G401.6 (cell line): ENCODE results near the gene SLC44A5.
"Not testable (repeated sequence)": the region's sequence is repeated elsewhere in the genome, so short reads cannot be mapped to it uniquely, and the experiment has no call there.

Experiments
- FAIRE-seq: peaks from 2 replicates; lab custom pipeline; 2012; peaks lifted over from hg19 to GRCh38; lab: Jason Lieb, UNC

SLC44A5 gene

GRCh38 chr1:75444220-75444619, 166.7 kb downstream of the SLC44A5 start:
- FAIRE-seq: no peak

DNA sequence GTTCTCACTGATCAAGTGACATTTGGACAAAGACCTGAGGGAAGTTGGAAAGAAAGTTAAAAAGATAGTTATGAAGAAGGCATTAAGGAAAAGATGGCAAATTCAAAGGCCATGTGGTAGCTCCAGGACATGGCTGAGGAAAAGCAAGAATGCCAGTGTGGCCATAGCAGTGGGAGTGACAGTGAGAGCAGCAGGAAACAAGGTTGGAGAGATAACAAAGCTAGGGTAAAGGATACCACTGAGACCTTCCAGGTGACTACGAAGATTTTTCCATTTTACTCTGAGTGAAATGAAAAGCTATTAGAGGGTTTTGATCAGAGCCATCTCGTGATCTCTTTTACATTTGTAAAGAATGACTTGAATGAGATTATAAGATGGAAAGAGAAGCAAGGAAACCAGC, 170.6 kb downstream of the SLC44A5 start:
- FAIRE-seq: no peak

DNA sequence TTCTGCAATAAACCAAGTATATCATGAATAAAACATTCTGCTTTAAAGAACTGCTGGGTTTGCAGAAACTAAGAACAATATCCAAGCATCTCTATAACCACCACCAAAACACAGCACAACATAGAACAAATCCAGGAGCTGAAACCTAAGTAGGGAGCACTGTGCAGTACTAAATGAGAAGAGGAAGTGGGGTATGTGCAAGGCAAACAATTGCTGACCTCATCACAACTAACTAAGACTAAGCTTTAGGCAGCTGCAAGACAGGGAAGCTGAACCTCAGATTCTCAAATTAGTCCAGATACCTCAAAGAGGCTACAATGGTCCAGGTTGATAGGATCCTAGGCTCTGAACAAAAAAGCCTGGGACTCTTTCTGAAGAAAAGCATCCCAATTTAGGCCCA, 172.6 kb downstream of the SLC44A5 start:
- FAIRE-seq: no peak

- FAIRE-seq: no peak
These were observed 179.1 kb downstream of the SLC44A5 start for GRCh38 chr1:75431843-75432242.

DNA sequence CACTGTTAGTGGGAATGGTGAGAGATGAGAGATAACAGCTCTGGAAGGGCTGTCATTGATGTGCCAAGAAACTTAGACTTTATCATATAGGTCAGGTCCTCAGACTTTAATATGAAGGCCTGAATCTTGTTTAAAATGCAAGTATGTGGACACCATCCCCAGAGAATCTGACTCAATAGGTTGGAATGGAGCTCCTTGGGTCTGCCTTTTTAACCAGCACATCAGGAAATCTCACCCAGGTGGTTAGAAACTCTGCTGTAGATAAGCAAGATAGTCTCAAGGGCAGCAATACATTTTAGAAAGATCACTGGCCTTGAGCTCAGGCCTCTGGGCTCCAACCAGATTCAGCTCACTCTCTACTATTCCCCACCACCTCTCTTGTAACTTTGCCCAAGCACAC, 180.4 kb downstream of the SLC44A5 start:
- no peak for FAIRE-seq

DNA sequence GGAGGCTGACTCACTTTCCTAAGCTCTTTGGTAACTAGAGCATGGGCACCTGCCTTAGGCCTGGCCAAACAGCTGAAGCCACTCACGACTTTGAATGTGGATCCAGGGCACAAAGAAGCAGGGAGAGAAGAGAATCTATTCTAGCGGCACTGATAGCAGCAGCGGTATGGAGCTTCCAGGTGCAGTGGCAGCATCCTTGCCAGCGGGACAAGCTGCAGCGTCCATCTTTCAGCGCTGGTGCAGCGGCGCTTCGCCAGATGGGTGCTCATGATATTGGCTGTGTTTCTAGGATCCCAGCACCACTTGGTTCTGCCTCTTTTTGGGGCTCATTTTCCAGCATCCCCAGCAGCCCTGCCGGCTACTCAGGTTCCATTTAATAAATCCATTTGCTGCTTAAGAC, 184.2 kb downstream of the SLC44A5 start:
- no peak for FAIRE-seq

GRCh38 chr1:75425001-75425650, 185.8 kb downstream of the SLC44A5 start:
- FAIRE-seq: no peak

GRCh38 chr1:75423616-75424015, 187.3 kb downstream of the SLC44A5 start:
- FAIRE-seq: no peak

DNA sequence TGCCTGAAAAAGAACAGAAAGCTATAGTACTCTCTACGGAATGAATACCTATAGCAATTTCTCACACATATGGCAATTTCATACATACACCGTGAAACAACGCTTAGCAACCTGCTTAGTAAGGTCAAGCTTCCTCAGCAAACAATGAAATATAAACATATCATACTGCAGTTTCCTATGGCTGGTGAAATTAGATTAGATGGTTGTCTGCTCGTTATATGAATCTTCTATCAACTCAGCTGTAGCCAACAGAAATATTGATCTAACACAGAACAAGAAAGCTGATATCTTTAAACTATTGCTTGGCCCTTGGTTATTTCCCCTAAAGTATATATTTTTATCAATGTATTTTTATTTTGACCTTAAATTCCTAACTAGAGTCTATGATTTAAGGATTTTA, 187.8 kb downstream of the SLC44A5 start:
- no peak for FAIRE-seq

DNA sequence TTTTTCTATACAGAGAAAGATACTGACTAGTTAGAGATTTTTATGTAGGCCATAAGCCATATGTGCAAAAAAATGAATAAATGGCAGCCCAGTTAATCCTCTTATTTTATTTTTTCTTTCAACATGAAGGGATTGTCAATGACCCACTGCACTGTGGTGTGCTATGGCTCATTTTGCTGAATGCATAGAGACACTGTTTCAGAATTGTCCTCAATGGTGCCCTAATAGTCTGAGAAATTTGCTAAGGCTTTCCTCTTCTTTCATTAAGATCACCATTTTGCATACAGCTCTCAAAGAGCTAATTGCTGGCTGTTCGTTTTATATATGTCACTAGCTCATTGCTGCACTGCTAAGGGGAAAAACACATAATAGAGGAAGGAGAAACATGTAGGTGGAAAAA, 189.5 kb downstream of the SLC44A5 start:
- no peak for FAIRE-seq

DNA sequence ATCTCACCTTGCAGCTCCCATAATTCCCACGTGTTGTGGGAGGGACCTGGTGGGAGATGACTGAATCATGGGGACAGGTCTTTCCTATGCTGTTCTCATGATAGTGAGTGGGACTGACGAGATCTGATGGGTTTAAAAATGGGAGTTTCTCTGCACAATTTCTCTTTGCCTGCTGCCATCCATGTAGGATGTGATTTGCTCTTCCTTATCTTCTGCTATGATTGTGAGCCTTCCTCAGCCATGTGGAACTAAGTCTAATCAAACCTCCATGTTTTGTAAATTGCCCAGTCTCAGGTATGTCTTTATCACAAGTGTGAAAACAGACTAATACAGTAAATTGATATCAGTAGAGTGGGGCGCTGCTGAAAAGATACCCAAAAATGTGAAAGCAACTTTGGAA, 195.7 kb downstream of the SLC44A5 start:
- no peak for FAIRE-seq

- no peak for FAIRE-seq
These were observed 198.3 kb downstream of the SLC44A5 start for GRCh38 chr1:75412616-75413015.

DNA sequence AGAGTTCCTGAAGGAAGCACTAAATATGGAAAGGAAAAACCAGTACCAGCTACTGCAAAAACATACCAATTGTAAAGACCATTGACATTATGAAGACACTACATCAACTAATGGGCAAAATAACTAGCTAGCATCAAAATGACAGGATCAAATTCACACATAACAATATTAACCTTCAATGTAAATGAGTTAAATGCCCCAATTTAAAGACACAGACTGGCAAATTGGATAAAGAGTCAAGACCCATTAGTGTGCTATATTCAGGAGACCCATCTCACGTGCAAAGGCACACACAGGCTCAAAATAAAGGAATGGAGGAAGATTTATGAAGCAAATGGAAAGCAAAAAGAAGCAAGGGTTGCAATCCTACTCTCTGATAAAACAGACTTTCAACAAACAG, 206.2 kb downstream of the SLC44A5 start:
- FAIRE-seq: not testable (repeated sequence)

- not testable (repeated sequence) for FAIRE-seq
These were observed 207.7 kb downstream of the SLC44A5 start for GRCh38 chr1:75403147-75403646.

DNA sequence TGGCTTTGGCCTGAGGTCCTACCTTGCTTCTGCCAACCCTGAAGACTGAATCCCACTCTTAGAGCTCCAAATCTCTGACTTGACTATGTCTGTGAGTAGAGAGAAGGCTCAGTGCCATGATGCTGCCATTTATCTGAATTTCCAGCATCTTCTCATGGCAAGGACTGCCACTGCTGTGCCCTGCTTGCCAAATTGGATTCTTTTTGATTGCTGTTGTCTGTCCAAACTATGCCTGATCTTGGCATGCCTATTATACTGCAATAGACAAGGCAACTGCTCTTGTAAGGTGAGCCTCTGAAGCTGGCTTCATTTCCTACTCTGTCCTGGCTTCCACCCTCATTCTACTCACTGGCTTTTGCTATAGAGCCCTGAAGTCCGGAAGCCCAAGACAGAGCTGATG, 210.2 kb downstream of the SLC44A5 start:
- no peak for FAIRE-seq

DNA sequence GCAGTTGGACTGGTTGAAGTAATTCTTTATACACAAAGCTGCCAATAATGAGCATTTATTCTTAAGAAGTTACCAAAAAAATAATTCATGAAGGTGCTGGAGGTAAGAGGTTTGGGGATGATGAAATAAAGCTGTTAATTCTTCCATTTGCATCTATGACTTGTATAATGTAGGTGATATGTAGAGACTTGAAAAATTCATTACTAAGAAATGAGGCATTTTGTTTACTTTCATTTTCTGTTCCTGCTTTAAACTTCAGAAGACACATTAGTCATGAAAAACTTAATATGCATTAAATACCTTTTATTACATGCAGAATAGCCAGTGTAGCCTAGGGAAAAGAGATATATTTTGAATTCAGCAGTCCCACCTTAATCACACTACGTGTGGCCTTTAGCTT, 214.2 kb downstream of the SLC44A5 start:
- FAIRE-seq: no peak

DNA sequence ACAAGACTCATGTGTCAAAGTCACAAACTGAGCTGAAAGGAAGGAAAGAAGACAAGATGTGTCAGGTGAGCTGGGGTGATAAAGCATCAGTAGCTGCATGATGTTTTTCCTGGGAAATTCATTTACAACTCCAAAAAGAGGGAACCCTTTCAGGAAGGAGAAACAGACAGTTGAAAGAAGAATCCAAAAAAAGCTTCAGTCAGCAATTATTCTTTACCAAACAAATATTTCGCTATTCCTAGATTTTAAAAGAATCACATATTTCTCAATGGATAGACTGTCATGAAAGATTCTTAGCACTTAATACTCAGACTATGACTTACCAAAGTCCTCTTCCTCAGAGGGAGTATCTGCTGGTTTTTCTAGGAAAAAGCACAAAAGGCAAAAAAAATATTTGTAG, 214.7 kb downstream of the SLC44A5 start:
- FAIRE-seq: no peak

- no peak for FAIRE-seq
These were observed 216.4 kb downstream of the SLC44A5 start for GRCh38 chr1:75394386-75395139.

- FAIRE-seq: no peak
These were observed 218.6 kb downstream of the SLC44A5 start for GRCh38 chr1:75392278-75392677.

GRCh38 chr1:75375476-75376447, 235.2 kb downstream of the SLC44A5 start:
- not testable (repeated sequence) for FAIRE-seq

- FAIRE-seq: no peak
These were observed 237.3 kb downstream of the SLC44A5 start for GRCh38 chr1:75373542-75374159.

DNA sequence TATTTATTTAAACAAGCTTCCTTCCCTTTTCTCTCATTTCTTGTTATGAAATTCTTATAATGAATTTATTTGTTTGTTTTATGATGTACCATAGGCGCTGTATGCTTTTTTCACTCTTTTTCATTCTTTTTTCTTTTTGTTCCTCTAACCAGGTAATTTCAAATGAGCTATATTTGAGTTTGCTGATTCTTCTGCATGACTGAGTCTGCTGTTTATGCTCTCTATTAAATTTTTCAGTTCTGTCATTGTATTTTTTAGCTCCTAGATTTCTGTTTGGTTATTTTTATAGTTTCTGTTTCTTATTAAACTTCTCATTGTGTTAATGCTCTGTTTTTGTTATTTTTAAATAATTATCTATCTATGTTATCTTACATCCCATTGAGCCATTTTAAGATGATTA, 244.3 kb downstream of the SLC44A5 start:
- FAIRE-seq: no peak
